ENCODE measurements around the gene HTR7.

DNA sequence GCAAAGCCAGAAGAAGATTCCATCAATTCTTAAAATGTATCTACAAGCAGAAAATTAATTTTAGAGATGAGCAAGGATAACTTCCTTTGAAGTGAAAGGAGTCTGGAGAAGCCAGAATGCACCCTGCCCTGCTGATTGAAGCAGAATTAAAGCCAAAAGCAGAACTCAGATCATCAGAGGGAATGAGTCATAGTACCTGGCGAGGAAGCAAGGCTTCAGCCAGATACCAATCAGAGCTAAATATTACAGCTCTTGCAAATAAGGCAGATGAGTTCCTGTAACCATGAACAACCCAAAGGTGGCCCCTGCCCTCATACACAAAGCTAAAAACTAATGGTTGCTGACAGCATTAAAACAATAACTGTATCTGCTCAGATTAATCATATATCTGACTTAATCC lies 10.4 kb downstream of the HTR7 start:
- TF ChIP-seq, protein P1, sequence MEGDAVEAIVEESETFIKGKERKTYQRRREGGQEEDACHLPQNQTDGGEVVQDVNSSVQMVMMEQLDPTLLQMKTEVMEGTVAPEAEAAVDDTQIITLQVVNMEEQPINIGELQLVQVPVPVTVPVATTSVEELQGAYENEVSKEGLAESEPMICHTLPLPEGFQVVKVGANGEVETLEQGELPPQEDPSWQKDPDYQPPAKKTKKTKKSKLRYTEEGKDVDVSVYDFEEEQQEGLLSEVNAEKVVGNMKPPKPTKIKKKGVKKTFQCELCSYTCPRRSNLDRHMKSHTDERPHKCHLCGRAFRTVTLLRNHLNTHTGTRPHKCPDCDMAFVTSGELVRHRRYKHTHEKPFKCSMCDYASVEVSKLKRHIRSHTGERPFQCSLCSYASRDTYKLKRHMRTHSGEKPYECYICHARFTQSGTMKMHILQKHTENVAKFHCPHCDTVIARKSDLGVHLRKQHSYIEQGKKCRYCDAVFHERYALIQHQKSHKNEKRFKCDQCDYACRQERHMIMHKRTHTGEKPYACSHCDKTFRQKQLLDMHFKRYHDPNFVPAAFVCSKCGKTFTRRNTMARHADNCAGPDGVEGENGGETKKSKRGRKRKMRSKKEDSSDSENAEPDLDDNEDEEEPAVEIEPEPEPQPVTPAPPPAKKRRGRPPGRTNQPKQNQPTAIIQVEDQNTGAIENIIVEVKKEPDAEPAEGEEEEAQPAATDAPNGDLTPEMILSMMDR (IDR thresholded peaks at IDR 0.05): no peak
- TF ChIP-seq POLR2A (IDR thresholded peaks at IDR 0.05): no peak
